HEK293 (cell line): ENCODE data around the gene FAM184A.

ENCODE experiments used
- CTCF ChIA-PET: fragments of 350-600 bp; formaldehyde crosslinking; extraction: SDS; loops from one replicate; lab custom pipeline; 2021; ENCODE audit warnings: antibody characterized with exemption; lab: Yijun Ruan, JAX
- POLR2A ChIA-PET: fragments of 300-600 bp; formaldehyde crosslinking; extraction: SDS; loops from one replicate; lab custom pipeline; 2020; ENCODE audit warnings: antibody characterized with exemption, inconsistent platforms; lab: Yijun Ruan, JAX
- H3K27ac ChIP-seq: fragments of 200-500 bp; sonication (Bioruptor generic); 2 replicates; pipeline ENCODE4 v1.5.1; 2014; ENCODE audit warnings: low read depth, low read length, control low read depth, inconsistent platforms; ENCODE audit errors: extremely low read depth
- H3K36me3 ChIP-seq, 2 experiments: fragments of 200-500 bp in 1 of 2; sonication (Bioruptor generic) in 1 of 2; 1 replicate in 1 of 2; 2 replicates in 1 of 2; pipeline ENCODE4 v1.5.1; 2014 to 2017; ENCODE audit warnings: inconsistent platforms in 2 of 2, low read length in 2 of 2; ENCODE audit not compliant: control insufficient read depth in 2 of 2, insufficient read depth in 1 of 2
- H3K4me1 ChIP-seq: fragments of 200-500 bp; sonication (Bioruptor generic); 2 replicates; pipeline ENCODE4 v1.5.1; 2014; ENCODE audit warnings: mild to moderate bottlenecking, low read length, inconsistent platforms; ENCODE audit not compliant: control insufficient read depth, insufficient read depth
- H3K4me3 ChIP-seq: 2 replicates; pipeline ENCODE4 v1.5.1; 2011; ENCODE audit warnings: low read depth, mild to moderate bottlenecking, control low read depth, low read length, moderate library complexity
- H3K9me3 ChIP-seq: fragments of 200-500 bp; sonication (Bioruptor generic); 2 replicates; pipeline ENCODE4 v1.5.1; 2014; ENCODE audit warnings: low read depth, low read length, inconsistent platforms; ENCODE audit not compliant: control insufficient read depth, insufficient read depth
- SCRT2 ChIP-seq: fragments of 450-650 bp; formaldehyde crosslinking; IDR thresholded peaks from 2 replicates; pipeline ENCODE4 v1.5.1; 2016; ENCODE audit warnings: missing biosample characterization, missing genetic modification characterization
- YY1 ChIP-seq: fragments of 450-650 bp; formaldehyde crosslinking; IDR thresholded peaks from 2 replicates; pipeline ENCODE4 v1.5.1; 2018; ENCODE audit warnings: missing biosample characterization, missing genetic modification characterization
- ZBTB48 ChIP-seq: fragments of 450-650 bp; formaldehyde crosslinking; IDR thresholded peaks from 2 replicates; pipeline ENCODE4 v1.5.1; 2016; ENCODE audit warnings: missing biosample characterization, missing genetic modification characterization
- ZBTB6 ChIP-seq: fragments of 450-650 bp; formaldehyde crosslinking; IDR thresholded peaks from 2 replicates; pipeline ENCODE4 v1.5.1; 2017; ENCODE audit warnings: missing biosample characterization, missing genetic modification characterization
- ZFHX2 ChIP-seq: fragments of 450-650 bp; formaldehyde crosslinking; conservative IDR thresholded peaks from 2 replicates; pipeline ENCODE4 v1.5.1; 2016; ENCODE audit warnings: missing biosample characterization, missing genetic modification characterization
- ZFP41 ChIP-seq: fragments of 450-650 bp; formaldehyde crosslinking; IDR thresholded peaks from 2 replicates; pipeline ENCODE4 v1.5.1; 2016; ENCODE audit warnings: missing biosample characterization, missing genetic modification characterization, borderline replicate concordance
- ZNF146 ChIP-seq: fragments of 450-650 bp; formaldehyde crosslinking; IDR thresholded peaks from 2 replicates; pipeline ENCODE4 v1.5.1; 2016; ENCODE audit warnings: missing biosample characterization, missing genetic modification characterization
- ZNF175 ChIP-seq: fragments of 450-650 bp; formaldehyde crosslinking; IDR thresholded peaks from 2 replicates; pipeline ENCODE4 v1.5.1; 2016; ENCODE audit warnings: missing biosample characterization, missing genetic modification characterization
- ZNF544 ChIP-seq: fragments of 450-650 bp; formaldehyde crosslinking; IDR thresholded peaks from 2 replicates; pipeline ENCODE4 v1.5.0; 2017; ENCODE audit warnings: missing biosample characterization, missing genetic modification characterization
- ZNF548 ChIP-seq: fragments of 450-650 bp; formaldehyde crosslinking; IDR thresholded peaks from 2 replicates; pipeline ENCODE4 v1.5.1; 2016; ENCODE audit warnings: missing biosample characterization, missing genetic modification characterization
- ZNF571 ChIP-seq: fragments of 450-650 bp; formaldehyde crosslinking; IDR thresholded peaks from 2 replicates; pipeline ENCODE4 v1.5.0; 2017; ENCODE audit warnings: missing biosample characterization, missing genetic modification characterization
- ZNF629 ChIP-seq: fragments of 450-650 bp; formaldehyde crosslinking; IDR thresholded peaks from 2 replicates; pipeline ENCODE4 v1.5.1; 2017; ENCODE audit warnings: missing biosample characterization, missing genetic modification characterization
- ZNF645 ChIP-seq: fragments of 450-650 bp; formaldehyde crosslinking; IDR thresholded peaks from 2 replicates; pipeline ENCODE4; 2016; ENCODE audit warnings: missing biosample characterization, missing genetic modification characterization
- ZNF664 ChIP-seq: fragments of 450-650 bp; formaldehyde crosslinking; IDR thresholded peaks from 2 replicates; pipeline ENCODE4 v1.5.1; 2016; ENCODE audit warnings: missing biosample characterization, missing genetic modification characterization
- TF ChIP-seq, protein P1 (sequence below): fragments of 450-650 bp; formaldehyde crosslinking; IDR thresholded peaks from 2 replicates; pipeline ENCODE4 v1.5.1; 2017; ENCODE audit warnings: missing biosample characterization, missing genetic modification characterization
- TF ChIP-seq, protein P2 (sequence below): fragments of 450-650 bp; IDR thresholded peaks from 2 replicates; pipeline ENCODE4 v1.5.1; 2018; ENCODE audit warnings: missing biosample characterization, missing genetic modification characterization
- TF ChIP-seq, protein P3 (sequence below): fragments of 450-650 bp; formaldehyde crosslinking; IDR thresholded peaks from 2 replicates; pipeline ENCODE4 v1.5.1; 2016; ENCODE audit warnings: missing biosample characterization, missing genetic modification characterization
- TF ChIP-seq, protein P4 (sequence below): fragments of 450-650 bp; formaldehyde crosslinking; IDR thresholded peaks from 2 replicates; pipeline ENCODE4 v1.5.1; 2017; ENCODE audit warnings: missing biosample characterization, missing genetic modification characterization

The FAM184A gene

GRCh38 chr6:119026822-119027221 lies 51.6 kb downstream of the FAM184A start:
- Histone ChIP-seq H3K36me3 (peaks cover 4 to 6% of the 10 kb centered on the region in 2 experiments; a peak in 2 of 3 replicates), H3K9me3 (no peaks in the 10 kb centered on the region), H3K27ac (no peak overlapping the region), H3K4me3 (no peak overlapping the region), H3K4me1 (no peaks in the 10 kb centered on the region)
- CTCF ChIA-PET = no interaction called here
- TF ChIP-seq YY1 (tag by site-specific recombination) (no peak), ZNF571 (no peak), ZNF548 (tag by site-specific recombination) (no peak)
- POLR2A ChIA-PET = no interaction called here

- no peaks in the 10 kb centered on the region for H3K4me1 ChIP-seq
- no peak overlapping the region for H3K27ac ChIP-seq
- CTCF ChIA-PET = interaction anchor here (2.2 kb wide), 1 partner anchor 11 kb away, joined by 5 read pairs; no protein-coding TSS in a partner anchor
- POLR2A ChIA-PET = no interaction called here
- H3K36me3 ChIP-seq = peaks cover 6 to 12% of the 10 kb centered on the region in 2 experiments; a peak in 2 of 3 replicates
- no peak overlapping the region for H3K4me3 ChIP-seq
- H3K9me3 ChIP-seq = no peaks in the 10 kb centered on the region
- TF ChIP-seq ZNF175 (tag by site-specific recombination) = no peak
- TF ChIP-seq, protein P1, sequence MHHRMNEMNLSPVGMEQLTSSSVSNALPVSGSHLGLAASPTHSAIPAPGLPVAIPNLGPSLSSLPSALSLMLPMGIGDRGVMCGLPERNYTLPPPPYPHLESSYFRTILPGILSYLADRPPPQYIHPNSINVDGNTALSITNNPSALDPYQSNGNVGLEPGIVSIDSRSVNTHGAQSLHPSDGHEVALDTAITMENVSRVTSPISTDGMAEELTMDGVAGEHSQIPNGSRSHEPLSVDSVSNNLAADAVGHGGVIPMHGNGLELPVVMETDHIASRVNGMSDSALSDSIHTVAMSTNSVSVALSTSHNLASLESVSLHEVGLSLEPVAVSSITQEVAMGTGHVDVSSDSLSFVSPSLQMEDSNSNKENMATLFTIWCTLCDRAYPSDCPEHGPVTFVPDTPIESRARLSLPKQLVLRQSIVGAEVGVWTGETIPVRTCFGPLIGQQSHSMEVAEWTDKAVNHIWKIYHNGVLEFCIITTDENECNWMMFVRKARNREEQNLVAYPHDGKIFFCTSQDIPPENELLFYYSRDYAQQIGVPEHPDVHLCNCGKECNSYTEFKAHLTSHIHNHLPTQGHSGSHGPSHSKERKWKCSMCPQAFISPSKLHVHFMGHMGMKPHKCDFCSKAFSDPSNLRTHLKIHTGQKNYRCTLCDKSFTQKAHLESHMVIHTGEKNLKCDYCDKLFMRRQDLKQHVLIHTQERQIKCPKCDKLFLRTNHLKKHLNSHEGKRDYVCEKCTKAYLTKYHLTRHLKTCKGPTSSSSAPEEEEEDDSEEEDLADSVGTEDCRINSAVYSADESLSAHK (tag by site-specific recombination) = no peak
- TF ChIP-seq ZBTB6 (tag by site-specific recombination) = no peak
- TF ChIP-seq ZNF664 = no peak
- TF ChIP-seq ZFP41 (tag by site-specific recombination) = no peak
- TF ChIP-seq ZNF146 = no peak
- no peak for TF ChIP-seq ZBTB48 (tag by site-specific recombination)
- TF ChIP-seq SCRT2 (tag by site-specific recombination) = no peak
- TF ChIP-seq ZNF629 (tag by site-specific recombination) = no peak
- TF ChIP-seq ZNF544 (tag by site-specific recombination) = no peak
- TF ChIP-seq ZNF645 (tag by site-specific recombination) = no peak
- no peak for TF ChIP-seq ZFHX2 (tag by site-specific recombination)
- TF ChIP-seq, protein P2, sequence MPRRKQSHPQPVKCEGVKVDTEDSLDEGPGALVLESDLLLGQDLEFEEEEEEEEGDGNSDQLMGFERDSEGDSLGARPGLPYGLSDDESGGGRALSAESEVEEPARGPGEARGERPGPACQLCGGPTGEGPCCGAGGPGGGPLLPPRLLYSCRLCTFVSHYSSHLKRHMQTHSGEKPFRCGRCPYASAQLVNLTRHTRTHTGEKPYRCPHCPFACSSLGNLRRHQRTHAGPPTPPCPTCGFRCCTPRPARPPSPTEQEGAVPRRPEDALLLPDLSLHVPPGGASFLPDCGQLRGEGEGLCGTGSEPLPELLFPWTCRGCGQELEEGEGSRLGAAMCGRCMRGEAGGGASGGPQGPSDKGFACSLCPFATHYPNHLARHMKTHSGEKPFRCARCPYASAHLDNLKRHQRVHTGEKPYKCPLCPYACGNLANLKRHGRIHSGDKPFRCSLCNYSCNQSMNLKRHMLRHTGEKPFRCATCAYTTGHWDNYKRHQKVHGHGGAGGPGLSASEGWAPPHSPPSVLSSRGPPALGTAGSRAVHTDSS = no peak
- TF ChIP-seq, protein P3, sequence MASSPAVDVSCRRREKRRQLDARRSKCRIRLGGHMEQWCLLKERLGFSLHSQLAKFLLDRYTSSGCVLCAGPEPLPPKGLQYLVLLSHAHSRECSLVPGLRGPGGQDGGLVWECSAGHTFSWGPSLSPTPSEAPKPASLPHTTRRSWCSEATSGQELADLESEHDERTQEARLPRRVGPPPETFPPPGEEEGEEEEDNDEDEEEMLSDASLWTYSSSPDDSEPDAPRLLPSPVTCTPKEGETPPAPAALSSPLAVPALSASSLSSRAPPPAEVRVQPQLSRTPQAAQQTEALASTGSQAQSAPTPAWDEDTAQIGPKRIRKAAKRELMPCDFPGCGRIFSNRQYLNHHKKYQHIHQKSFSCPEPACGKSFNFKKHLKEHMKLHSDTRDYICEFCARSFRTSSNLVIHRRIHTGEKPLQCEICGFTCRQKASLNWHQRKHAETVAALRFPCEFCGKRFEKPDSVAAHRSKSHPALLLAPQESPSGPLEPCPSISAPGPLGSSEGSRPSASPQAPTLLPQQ (tag by site-specific recombination) = no peak
- TF ChIP-seq, protein P4, sequence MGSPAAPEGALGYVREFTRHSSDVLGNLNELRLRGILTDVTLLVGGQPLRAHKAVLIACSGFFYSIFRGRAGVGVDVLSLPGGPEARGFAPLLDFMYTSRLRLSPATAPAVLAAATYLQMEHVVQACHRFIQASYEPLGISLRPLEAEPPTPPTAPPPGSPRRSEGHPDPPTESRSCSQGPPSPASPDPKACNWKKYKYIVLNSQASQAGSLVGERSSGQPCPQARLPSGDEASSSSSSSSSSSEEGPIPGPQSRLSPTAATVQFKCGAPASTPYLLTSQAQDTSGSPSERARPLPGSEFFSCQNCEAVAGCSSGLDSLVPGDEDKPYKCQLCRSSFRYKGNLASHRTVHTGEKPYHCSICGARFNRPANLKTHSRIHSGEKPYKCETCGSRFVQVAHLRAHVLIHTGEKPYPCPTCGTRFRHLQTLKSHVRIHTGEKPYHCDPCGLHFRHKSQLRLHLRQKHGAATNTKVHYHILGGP (tag by site-specific recombination) = no peak
These were observed 52.7 kb downstream of the FAM184A start for GRCh38 chr6:119025793-119026192.
